Renal pelvis (tissue), 4 donors: ENCODE measurements around the gene ATP2C2. TPM values are rescaled to one million over a fixed set of nuclear protein-coding genes. Genes with fewer than 3 reads are reported as not detected.
A peak's percentile ranks its signal among the peaks of the same experiment; 100 is the strongest.
"Not testable (repeated sequence)": the region's sequence is repeated elsewhere in the genome, so short reads cannot be mapped to it uniquely, and the experiment has no call there.

Source experiments
- DNase-seq: peaks from one replicate; pipeline ENCODE4 v3.0.0-alpha.2; 2013
- polyA plus RNA-seq, 3 donors: library from polyadenylated mRNA; unstranded; fragments of 120-200 nt; gene quantifications; one replicate each; pipeline ENCODE4 v1.2.1, GENCODE V29; 2013; ENCODE audit not compliant: insufficient read length in 3 of 3

Gene ATP2C2
- polyA plus RNA-seq, 3 donors: 0.46 to 2.9 (median 1.4) TPM

DNA sequence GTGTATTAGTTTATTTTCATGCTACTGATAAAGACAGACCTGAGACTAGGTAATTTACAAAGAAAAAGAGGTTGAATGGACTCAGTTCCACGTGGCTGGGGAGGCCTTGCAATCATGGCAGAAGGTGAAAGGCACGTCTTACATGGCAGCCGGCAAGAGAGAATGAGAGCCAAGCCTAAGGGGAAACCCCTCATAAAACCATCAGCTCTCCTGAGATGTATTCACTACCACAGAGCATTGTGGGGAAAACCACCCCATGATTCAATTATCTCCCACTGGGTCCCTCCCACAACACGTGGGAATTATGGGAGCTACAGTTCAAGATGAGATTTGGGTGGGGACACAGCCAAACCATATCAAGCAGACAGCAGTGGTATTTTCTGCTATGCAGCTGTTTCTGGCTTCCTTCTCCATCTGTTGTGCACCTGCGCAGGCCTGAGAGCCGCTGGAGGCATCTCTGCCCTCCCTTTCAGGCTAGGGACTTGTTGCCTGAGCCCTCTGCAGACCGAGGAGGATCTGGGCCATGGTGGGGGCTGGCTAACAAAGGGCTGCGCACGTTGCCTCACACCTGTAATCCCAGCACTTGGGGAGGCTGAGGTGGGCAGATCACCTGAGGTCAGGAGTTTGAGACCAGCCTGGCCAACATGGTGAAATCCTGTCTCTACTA lies 82.8 kb downstream of the ATP2C2 start:
- not testable (repeated sequence) for DNase-seq

- DNase-seq: no peak
These were observed 83.4 kb downstream of the ATP2C2 start for GRCh38 chr16:84451781-84452180.

DNA sequence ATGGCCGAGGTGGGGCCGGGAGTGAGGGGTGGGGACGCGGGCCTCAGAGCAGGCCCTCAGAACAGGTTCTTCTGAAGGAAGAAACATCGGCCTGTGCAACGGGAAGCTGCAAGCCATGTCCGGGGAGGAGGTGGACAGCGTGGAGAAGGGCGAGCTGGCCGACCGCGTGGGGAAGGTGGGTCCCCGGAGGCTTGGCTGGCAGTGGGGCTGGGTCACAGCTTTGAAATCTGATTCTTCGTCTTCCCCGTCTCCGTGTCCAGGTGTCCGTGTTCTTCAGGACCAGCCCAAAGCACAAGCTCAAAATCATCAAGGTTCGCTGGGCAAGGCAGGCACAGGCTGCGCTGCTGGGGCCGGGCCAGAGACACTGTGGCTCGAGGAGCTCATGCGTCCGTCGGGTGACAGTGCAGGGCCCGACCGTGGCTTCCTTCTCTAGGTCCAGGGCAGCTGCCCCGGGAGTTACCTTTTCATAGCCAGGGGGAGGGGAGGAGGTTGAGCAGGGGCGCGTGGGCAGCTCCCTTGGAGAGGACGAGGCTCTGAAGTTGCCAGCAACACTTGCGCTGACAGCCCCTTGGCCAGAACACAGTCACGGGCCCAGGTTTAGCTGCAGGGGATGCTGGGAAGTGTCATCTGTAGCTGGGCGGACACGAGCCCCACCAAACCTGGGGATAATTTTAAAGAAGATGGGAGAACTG lies 84.9 kb downstream of the ATP2C2 start:
- peak; percentile 26 for DNase-seq

DNA sequence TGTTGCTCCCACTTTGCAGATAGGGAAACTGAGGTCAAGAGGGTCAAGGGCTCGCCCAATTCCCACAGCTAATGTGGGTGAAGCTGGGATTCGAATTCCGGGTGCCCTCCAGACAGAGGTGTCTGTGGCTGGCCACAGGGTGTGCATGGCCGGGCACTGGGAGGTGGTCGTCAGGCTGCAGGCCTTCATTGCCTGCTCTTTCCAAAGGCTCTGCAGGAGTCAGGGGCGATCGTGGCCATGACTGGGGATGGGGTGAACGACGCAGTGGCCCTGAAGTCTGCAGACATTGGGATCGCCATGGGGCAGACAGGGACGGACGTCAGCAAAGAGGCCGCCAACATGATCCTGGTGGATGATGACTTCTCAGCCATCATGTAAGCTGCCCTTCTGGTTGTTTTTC lies 86.3 kb downstream of the ATP2C2 start:
- DNase-seq: no peak

DNA sequence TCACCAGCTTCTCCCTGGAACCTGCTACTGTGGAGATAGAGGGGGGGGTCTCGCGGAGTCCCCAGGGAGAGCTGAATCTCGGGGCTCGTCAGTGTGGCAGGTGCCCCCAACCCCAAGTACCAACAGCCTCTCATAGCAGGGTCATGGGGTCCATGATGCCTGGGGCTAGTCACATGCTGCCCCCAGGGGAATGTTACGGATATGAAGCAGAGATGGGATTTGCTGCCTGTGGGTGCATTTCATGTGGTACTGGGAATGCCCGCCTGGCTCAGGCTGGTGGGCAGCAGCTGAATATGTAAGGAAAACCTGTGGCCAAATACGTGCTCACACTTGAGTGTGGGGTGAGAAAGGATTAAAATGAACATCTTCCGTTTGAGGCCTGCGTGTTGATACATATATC lies 86.7 kb downstream of the ATP2C2 start:
- no peak for DNase-seq

DNA sequence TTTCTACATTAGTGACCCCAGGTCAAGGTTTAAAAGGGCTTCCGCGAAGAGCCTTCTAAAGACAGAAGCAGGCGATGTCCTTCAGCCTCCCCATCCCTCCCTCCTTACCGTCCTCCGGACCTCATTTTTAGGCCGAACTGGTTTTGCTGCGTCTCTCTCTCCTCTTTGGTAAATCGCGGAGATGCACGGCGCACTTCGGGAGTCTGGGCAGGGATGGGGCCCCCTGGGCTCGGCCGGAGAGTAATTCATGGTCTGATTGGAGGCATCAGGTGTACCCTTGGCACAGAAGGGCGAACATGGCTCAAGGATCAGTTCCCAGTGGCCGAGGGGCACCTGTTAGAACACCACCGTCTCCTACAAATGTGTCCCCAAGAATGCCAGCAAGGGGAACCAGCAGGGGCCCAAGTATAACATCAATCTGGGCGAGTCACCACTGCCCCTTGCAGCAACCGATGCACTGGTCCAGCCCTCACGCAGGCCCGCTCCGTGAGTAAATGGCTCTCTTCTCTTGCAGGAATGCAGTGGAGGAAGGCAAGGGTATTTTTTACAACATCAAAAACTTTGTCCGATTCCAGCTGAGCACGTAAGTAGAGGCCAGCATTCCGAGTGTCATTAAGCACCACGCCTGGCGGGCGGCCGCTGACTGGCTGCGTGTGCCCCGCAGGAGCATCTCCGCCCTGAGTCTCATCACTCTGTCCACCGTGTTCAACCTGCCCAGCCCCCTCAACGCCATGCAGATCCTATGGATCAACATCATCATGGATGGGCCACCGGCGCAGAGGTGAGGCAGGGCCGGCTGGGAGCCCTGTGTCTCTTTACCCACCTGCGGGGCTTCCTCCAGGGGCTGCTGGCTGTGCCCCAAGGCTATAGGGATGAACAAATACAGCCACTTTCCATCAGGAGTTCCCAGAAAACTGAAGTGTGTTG lies 90.5 kb downstream of the ATP2C2 start:
- DNase-seq: no peak

GRCh38 chr16:84459533-84459894 lies 91.2 kb downstream of the ATP2C2 start:
- DNase-seq: no peak

DNA sequence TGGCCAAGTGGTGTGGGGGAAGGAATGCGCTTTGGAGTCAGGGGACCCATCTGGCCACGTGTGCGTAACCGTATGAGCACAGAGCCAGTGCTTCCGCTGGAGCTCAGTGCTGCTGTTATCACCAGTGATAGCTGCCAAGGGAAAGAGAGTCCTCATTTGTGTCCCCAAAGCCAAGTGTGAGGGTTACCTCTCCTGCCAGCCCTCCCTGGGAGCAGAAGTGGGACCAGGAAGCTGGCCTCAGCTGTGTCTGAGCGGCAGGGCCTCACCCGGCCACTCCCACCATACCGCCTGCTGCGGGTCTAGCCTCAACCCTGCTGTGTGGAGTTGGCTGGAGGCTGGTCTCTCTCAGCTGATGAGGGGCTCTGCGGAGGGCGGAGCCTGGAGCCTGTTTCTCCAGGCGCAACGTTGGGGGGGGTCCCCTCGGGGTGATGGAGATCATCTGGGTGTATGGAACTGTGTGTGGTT lies 91.6 kb downstream of the ATP2C2 start:
- no peak for DNase-seq

- no peak for DNase-seq
These were observed 92.2 kb downstream of the ATP2C2 start for GRCh38 chr16:84460406-84461028.

DNA sequence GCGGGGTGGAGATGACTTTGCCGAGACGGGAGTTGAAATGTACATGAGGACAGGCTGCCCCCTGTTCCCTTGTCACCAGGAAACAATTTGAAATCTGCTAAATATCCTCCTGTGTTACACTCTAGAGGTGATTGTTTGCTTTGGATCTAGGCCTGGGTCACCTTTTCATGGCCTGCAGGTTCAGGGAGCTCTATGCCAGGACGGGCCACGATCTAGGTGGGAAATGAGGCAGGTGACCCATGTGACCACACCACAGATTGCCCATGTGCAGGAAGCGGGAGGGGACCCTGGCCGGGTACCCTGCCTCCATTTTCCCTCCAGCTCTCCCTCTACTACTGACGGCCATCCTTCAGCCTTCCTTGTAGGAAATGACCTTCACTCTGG lies 92.7 kb downstream of the ATP2C2 start:
- DNase-seq: no peak

DNA sequence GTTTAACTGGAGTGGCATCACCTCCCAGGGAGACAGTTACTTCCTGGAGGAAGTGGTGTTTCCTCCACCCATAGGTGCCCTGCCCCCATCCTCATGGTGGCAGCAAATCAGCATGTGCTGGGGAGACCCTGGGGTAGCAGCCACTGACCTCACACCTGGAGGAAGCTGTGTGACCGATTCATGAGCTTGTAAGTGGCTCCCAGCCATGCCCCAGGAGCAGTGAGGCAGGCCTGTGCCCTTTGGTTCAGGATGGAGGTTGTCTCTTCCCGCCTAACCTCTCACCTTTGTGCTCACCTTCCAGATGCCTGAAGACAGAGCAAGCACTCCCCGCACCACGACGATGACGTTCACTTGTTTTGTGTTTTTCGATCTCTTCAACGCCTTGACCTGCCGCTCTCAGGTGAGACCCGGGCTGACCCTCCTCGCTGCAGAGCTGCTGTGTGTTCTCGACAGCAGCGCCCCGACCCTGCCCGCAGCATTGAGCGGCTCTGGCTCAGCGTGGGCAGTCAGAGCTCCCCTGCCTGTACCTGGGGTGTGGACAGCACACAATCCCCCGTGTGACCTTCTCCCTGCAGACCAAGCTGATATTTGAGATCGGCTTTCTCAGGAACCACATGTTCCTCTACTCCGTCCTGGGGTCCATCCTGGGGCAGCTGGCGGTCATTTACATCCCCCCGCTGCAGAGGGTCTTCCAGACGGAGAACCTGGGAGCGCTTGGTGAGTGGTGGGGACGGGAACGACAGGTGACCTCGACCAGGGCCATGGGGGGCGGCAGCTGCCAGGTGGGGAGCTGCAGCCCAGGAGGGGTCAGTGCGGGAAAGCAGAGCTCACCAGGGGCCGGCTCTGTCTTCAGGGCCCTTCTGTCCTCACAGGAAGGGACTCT lies 93.3 kb downstream of the ATP2C2 start:
- DNase-seq: no peak

DNA sequence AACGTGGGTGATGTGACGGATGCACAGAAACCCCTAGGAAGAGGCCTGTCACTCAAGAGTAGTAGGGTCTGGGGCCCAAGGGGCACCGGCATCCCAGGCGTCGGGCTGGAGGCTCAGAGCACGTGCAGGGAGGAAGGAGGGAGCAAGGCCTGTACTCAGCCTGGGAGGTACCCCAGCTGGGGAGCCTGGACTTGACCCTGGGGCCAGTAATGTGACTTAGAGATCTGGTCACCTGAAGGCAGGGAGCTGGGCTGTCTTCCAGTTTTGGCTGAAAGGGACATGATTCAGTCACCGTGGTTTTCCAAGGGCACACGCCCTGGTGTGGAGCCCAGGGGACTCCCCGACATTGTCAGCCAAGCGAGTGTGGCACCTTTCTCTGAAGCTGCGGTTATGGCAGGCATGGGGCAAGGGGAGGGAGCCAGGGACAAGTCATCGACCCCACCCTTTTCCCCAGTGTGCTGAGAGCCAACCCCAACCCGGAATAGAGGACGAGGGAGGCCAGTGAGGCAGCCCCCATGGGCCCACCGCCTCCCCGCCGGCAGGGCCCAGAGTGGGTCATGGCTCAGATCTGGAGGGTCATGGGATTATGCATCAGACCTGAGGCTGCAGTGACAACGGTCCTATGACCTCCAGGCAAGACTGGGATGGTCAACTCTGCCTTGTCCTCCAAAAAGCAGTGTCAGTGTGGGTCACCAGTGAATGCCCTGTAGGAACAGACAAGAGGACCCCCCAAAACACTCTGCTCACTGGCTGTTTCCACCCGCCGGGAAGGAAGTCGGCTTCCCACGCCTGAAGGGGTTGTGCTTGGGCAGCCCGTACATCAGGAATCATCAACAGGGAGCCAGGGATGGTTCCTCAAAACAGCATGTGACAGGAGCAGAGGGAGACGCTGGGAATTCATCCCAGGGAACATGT lies 94.2 kb downstream of the ATP2C2 start:
- no peak for DNase-seq

GRCh38 chr16:84463221-84463620 lies 94.9 kb downstream of the ATP2C2 start:
- DNase-seq: no peak

- no peak for DNase-seq
These were observed 95.8 kb downstream of the ATP2C2 start for GRCh38 chr16:84464116-84464515.

DNA sequence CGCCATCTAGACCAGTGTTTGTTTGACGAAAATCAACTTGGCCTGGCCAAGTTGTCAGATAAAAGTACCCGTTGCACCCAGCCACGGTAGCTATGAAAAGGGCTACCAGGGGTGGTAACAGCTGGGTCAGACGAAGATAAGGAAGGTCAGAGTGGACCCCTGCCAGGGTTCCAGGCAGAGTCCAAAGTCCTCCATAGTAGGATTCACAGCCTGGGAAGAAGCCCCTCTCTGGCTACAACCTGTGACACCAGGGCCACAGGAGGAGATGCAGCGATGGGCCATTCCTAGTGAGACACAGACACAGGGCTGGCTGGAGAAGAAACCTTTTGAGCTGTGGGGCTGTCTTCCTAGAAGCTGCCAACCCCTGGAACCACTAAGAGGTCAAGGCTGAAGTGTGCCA lies 96.8 kb downstream of the ATP2C2 start:
- no peak for DNase-seq

GRCh38 chr16:84466692-84467091 lies 98.4 kb downstream of the ATP2C2 start:
- no peak for DNase-seq

DNA sequence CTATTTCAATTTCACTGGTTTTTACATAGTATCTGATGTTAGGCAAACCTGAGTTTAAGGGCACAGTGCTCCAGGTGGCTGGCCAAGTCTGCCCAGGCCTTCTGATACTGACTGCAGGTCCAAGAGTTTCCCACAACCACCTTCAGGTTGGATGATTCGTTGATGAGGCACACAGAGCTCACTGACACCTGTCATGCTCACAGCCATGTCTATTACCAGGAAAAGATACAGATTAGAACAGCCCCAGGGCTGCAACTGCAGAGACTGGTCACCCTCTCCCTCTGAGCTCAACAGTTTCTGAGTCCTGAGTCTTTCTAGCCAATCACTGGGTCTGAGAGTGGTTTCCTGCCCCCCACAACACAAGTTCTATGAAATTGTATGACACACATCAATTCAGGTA lies 98.9 kb downstream of the ATP2C2 start:
- DNase-seq: no peak

DNA sequence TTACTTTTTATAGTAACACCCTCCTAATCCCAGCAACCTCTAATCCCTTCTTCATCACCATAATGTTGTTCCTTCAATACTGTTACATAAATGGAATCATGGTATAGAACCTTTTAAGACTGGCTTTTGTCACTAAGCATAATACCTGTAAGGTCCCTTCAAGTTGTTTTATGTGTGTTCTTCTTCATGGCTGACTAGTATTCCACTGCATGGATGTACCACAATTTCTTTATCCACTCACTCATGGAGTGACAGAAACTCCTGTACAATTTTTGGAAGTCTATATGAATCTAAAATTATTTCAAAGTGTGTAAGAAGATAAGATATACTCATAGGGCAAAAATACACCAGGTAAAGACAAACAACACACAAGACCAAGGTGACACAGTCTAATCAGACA lies 99.4 kb downstream of the ATP2C2 start:
- no peak for DNase-seq

DNA sequence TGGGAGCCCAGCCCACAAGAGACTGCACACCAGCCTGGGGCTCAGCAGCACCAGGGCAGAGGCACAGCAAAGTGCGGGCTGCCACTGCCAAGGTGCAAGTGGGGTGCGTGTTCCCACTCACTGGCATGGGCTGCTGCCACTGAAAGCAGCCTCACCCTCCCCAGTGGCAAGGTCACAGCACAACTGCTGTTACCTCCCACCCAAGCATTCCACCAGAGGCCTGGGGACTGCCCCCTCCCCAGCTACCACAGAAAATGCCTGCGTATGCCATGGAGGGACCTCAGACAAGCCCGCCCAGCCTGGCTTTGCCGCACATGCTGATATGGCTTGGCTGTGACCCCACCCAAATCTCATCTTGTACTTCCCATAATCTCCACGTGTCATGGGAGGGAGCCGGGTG lies 103.0 kb downstream of the ATP2C2 start:
- DNase-seq: no peak

DNA sequence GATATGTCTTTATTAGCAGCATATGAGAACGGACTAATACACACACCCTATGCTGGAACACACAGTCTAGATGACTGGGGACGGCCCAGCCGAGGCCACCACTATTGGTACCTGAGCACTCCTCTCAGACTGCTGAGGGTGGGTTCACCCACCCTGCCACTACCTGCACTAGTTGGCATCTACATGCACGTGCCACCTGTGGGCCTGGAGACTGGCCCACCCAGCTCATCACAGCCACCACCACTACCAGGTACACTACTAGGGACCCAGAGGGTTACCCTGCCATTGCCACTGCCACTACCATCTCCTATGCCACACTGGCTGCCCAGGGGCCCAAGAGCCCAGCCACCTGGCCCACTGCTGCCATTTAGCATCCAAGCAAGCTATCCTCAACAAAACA lies 103.6 kb downstream of the ATP2C2 start:
- no peak for DNase-seq
